GM18873 (cell line): ENCODE data around the gene SLC35F2.
"Not testable (repeated sequence)": the region's sequence is repeated elsewhere in the genome, so short reads cannot be mapped to it uniquely, and the experiment has no call there.

Experiments
- ATAC-seq: cut with Tn5 transposase; IDR thresholded peaks from one replicate; pipeline ENCODE4 v1.9.1; 2021; ENCODE audit warnings: mild to moderate bottlenecking, moderate library complexity, moderate number of reproducible peaks; ENCODE audit not compliant: unreplicated experiment, low FRiP score

The SLC35F2 gene

GRCh38 chr11:107791343-107792048, 67.1 kb downstream of the SLC35F2 start:
- no peak for ATAC-seq

GRCh38 chr11:107789767-107790166, 68.8 kb downstream of the SLC35F2 start:
- no peak for ATAC-seq

- no peak for ATAC-seq
Observed at GRCh38 chr11:107787733-107788132, 70.9 kb downstream of the SLC35F2 start.

GRCh38 chr11:107785401-107785800, 73.2 kb downstream of the SLC35F2 start:
- no peak for ATAC-seq

GRCh38 chr11:107783121-107783520, 75.5 kb downstream of the SLC35F2 start:
- no peak for ATAC-seq

- no peak for ATAC-seq
Observed at GRCh38 chr11:107780775-107781174, 77.8 kb downstream of the SLC35F2 start.

- ATAC-seq: no peak
Observed at GRCh38 chr11:107780136-107780535, 78.5 kb downstream of the SLC35F2 start.

GRCh38 chr11:107778839-107779517, 79.6 kb downstream of the SLC35F2 start:
- ATAC-seq: no peak

- no peak for ATAC-seq
Observed at GRCh38 chr11:107777110-107777509, 81.5 kb downstream of the SLC35F2 start.

GRCh38 chr11:107776062-107776461, 82.5 kb downstream of the SLC35F2 start:
- no peak for ATAC-seq

- ATAC-seq: no peak
Observed at GRCh38 chr11:107770551-107770951, 88.0 kb downstream of the SLC35F2 start.

GRCh38 chr11:107769189-107769588, 89.4 kb downstream of the SLC35F2 start:
- ATAC-seq: no peak

GRCh38 chr11:107758719-107759355, 99.8 kb downstream of the SLC35F2 start:
- ATAC-seq: not testable (repeated sequence)

- ATAC-seq: no peak
Observed at GRCh38 chr11:107757661-107758060, 100.9 kb downstream of the SLC35F2 start.

- no peak for ATAC-seq
Observed at GRCh38 chr11:107756553-107756952, 102.0 kb downstream of the SLC35F2 start.

- no peak for ATAC-seq
Observed at GRCh38 chr11:107752949-107753822, 105.4 kb downstream of the SLC35F2 start.

- ATAC-seq: no peak
Observed at GRCh38 chr11:107752508-107752907, 106.1 kb downstream of the SLC35F2 start.

GRCh38 chr11:107751082-107751481, 107.5 kb downstream of the SLC35F2 start:
- no peak for ATAC-seq

GRCh38 chr11:107750313-107750712, 108.3 kb downstream of the SLC35F2 start:
- no peak for ATAC-seq

GRCh38 chr11:107747622-107748021, 111.0 kb downstream of the SLC35F2 start:
- ATAC-seq: no peak

- no peak for ATAC-seq
Observed at GRCh38 chr11:107744736-107745135, 113.9 kb downstream of the SLC35F2 start.
